Measurements from ENCODE around the gene MVK.

Gene MVK

GRCh38 chr12:109538191-109538863 lies 35.3 kb upstream of the MVK start:
- no peak for TF ChIP-seq CTCF (IDR thresholded peaks at IDR 0.05; ENCODE audit: insufficient read depth, low read depth, low read length, missing control alignments)
- DNase-seq (ENCODE audit: low read depth) = no peak

GRCh38 chr12:109539508-109539907 lies 34.1 kb upstream of the MVK start:
- DNase-seq (ENCODE audit: low read depth) = no peak
- no peak for TF ChIP-seq CTCF (IDR thresholded peaks at IDR 0.05; ENCODE audit: insufficient read depth, low read depth, low read length, missing control alignments)
- H3K4me3 ChIP-seq (ENCODE audit: low read depth, low read length) = no peak overlapping the region

More at GRCh38 chr12:109538191-109538863, 35.3 kb upstream of the MVK start:
- H3K4me3 ChIP-seq (ENCODE audit: low read depth, low read length) = no peak overlapping the region

GRCh38 chr12:109540526-109541412 lies 32.8 kb upstream of the MVK start:
- no peak for TF ChIP-seq CTCF (IDR thresholded peaks at IDR 0.05; ENCODE audit: insufficient read depth, low read depth, low read length, missing control alignments)
- no peak for DNase-seq (ENCODE audit: low read depth)
- no peak overlapping the region for H3K4me3 ChIP-seq (ENCODE audit: low read depth, low read length)

- no peak for DNase-seq (ENCODE audit: low read depth)
- TF ChIP-seq CTCF (IDR thresholded peaks at IDR 0.05; ENCODE audit: insufficient read depth, low read depth, low read length, missing control alignments) = no peak
- H3K4me3 ChIP-seq (ENCODE audit: low read depth, low read length) = no peak overlapping the region
Measured at GRCh38 chr12:109541413-109541726, 32.2 kb upstream of the MVK start.

GRCh38 chr12:109542014-109542413 lies 31.6 kb upstream of the MVK start:
- no peak for TF ChIP-seq CTCF (IDR thresholded peaks at IDR 0.05; ENCODE audit: insufficient read depth, low read depth, low read length, missing control alignments)
- no peak overlapping the region for H3K4me3 ChIP-seq (ENCODE audit: low read depth, low read length)
- no peak for DNase-seq (ENCODE audit: low read depth)

GRCh38 chr12:109542876-109543275 lies 30.7 kb upstream of the MVK start:
- H3K4me3 ChIP-seq (ENCODE audit: low read depth, low read length) = no peak overlapping the region
- TF ChIP-seq CTCF (IDR thresholded peaks at IDR 0.05; ENCODE audit: insufficient read depth, low read depth, low read length, missing control alignments) = no peak
- no peak for DNase-seq (ENCODE audit: low read depth)

All from GM12865 (cell line).